Posterior vena cava (tissue), 2 donors: ENCODE data around the gene MBNL1. TPM values are rescaled to one million over a fixed set of nuclear protein-coding genes. Genes with fewer than 3 reads are reported as not detected.

Experiments used
- DNase-seq: peaks from one replicate; pipeline ENCODE4 v3.0.0-alpha.2; 2020; ENCODE audit warnings: low spot score
- intact Hi-C, 2 donors: fragments of 100-400 bp; cut with DNase I; formaldehyde crosslinking; loops; one replicate each; pipeline versions ENCODE4 v1.14.1 to v1.14.2; 2022 to 2023
- total RNA-seq, 2 donors: library from RNA; stranded (reverse); fragmentation: NEBNext Ultra II Directional; extraction: Animal tissue kit (Norgen Biotek cat#: 25700); gene quantifications; one replicate each; pipeline ENCODE4 v1.2.1, GENCODE V29; 2021
- donor health status: DM: yes; HTN: yes; CAD: no.
- donor health status: DM: yes; HTN: yes; CAD: no.

Gene MBNL1
- total RNA-seq, 2 donors from 2014 or later = 393 to 453 TPM

DNA sequence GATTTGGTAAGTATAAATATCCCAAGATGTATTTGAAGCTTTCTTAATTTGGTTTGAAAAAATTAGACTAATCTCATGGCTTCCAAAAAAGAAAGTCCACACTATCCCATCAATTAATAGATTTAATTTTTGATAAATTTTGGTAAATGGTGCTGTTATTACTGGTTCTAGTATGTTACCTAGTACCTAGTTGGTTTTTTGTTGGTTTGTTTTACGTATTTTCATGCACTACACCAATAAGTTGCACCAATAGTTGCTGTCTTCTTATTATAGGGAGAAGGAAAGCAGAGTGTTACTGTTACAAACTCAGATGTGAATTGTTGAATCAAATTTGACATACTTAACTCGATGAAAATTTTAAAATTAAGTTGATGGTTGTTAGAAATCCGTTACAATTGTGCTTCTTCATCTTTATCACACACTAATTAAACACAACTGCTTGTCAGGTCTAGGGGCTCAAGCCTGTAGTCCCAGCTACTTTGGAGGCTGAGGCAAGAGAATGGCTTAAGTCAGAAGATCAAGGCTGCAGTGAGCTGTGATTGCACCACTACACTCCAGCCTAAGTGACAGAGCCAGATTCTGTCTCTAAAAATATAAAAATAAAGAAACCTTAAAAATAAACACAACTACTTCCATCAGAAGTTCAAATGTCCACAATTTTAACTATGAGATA lies 23.1 kb upstream of the MBNL1 start:
- DNase-seq = no peak
- intact Hi-C loops = no loop called here

DNA sequence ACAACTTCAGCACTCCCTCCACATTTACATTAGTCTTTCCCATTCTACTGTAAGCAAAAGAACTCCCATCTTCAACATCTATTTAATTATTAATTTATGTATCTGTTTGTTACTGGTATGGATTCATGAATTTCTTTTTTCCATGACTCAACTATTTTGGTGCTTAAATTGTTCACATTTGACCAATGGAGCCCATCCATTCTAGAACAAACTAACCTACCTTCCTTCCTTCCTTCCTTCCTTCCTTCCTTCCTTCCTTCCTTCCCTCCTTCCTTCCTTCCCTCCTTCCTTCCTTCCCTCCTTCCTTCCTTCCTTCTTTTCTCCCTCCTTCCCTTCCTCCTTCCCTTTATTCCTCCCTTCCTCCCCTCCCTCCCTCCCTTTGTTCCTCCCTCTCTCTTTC lies 16.8 kb upstream of the MBNL1 start:
- DNase-seq = no peak
- intact Hi-C loops = no loop called here

DNA sequence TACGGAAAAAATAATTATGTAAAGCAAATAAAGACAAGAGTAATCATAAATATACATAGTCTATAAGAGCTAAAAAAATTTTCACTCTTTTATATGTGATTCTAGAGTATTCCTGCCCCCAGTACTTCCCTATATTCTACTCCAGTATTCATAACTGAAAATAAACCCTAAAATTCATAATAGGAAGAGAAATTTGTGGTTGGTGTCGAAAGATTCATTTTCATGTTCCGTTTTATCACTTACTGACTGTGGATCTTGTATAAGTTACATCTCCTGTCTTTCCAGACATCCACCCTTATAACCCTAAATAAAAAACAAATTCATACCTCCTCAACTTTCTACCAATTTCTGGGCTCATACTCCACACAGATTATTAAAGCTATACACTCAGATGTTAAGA lies 16.0 kb upstream of the MBNL1 start:
- no peak for DNase-seq
- intact Hi-C loops = no loop called here

DNA sequence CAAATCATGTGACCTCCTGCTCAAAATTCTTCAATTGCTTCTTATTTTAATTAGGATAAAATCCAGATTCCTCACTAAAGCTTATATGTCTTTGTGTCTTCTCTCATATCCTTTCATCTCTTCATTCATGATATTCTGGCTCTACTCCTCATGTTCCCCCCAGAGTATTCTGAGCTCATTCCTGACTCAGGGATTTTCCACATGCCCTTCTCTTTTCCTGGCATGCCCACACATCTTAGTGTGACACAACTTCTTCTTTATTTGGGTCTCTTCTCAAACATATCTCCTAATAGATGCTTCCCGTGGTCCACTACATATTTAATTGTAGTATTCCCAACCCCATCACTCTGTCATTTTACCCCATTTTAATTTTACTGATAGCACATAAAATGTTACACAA lies 15.2 kb upstream of the MBNL1 start:
- no peak for DNase-seq
- intact Hi-C loops = no loop called here

DNA sequence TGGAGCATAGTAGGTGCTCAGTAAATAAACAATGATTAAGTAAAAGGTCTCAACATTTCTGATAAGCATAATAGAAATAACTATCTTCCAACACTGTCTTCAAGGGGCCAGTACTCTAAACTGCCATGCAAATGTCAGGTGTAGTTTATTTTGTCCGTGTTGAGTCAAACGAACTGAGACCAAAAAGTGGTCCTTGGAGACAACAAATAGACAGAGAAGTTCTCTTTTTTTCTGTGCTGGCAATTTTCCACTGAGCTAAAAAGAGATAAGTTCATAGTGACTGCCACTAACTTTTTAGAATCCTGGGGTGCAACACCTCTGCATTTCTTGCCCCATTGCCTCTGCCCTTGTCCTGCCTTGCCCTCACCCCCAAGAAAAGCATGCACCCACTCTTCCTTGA lies 14.7 kb upstream of the MBNL1 start:
- no peak for DNase-seq
- intact Hi-C loops = no loop called here

DNA sequence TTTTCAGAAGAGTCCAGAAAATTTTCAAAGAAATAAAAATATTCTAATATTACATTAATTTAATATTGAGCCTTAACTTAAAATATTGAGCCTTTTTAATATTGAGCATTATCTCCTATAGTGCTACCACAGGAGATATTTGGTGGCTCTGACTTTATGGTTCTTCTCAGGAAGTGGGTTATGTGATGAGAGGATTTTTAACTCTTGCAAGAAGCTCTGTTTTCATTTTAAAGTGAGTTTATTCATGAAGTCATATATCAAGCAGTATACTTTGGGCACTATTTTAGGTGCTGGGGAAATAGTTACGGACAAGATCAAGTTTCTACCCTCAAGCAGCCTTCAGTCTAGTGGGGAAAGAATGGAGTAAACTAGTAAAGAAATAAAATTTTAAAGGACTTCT lies 13.4 kb upstream of the MBNL1 start:
- intact Hi-C loops = no loop called here
- DNase-seq = no peak

DNA sequence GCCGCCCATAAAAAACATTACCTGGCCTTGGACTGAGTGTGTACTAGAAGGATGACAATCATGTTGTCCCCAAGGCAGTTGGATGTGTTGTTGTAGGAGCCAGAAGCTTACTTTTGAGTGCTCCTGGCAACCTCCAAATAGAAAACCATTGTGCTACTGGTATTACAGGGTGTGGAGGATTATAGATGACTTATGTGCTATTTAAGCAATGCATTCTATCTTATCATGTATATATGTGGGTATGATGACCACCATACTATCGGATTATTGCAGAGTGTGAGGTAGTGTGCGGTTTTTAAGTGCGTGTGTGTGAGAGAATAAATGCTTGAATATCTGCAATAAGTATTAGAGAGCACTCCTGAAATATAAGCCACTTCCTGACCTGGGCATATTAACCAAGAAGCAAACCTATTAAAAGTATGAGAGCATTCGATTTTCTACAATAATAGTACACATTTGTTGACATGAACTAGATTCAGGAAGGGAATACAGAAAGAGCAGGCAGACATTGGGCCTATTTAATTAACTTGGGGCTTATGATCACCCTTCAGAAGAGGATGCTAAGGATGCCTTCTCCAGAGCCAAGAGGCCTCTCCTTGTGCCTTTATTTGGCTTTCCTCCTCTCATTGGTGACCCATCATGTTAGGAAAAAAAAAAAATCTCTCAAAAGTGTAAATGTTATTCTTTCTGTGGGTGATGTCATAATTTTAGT lies 11.7 kb upstream of the MBNL1 start:
- DNase-seq = no peak
- intact Hi-C loops = no loop called here

DNA sequence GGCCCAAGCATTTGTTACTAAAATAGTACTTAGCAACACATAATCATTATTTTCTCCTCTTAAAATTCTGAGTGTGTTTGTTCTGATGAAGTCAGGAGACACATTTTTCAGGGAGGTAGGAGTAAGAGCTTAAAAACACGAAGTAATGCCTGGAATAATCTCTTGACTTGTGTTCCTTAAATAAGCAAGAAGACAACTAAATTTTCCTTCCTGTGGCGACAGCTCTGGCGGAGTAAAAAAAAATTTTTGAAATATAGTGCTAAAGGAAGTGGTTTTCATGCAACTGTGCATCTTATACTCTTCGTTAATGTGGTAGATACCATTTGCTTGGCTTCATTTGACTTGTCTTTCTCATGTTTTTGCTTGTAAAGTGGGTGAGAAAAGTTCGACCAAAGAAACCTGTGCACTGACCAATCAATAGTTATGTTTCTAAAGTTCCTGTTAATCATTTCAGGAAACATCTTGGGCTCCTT lies 11.1 kb upstream of the MBNL1 start:
- DNase-seq = no peak
- intact Hi-C loops = no loop called here

DNA sequence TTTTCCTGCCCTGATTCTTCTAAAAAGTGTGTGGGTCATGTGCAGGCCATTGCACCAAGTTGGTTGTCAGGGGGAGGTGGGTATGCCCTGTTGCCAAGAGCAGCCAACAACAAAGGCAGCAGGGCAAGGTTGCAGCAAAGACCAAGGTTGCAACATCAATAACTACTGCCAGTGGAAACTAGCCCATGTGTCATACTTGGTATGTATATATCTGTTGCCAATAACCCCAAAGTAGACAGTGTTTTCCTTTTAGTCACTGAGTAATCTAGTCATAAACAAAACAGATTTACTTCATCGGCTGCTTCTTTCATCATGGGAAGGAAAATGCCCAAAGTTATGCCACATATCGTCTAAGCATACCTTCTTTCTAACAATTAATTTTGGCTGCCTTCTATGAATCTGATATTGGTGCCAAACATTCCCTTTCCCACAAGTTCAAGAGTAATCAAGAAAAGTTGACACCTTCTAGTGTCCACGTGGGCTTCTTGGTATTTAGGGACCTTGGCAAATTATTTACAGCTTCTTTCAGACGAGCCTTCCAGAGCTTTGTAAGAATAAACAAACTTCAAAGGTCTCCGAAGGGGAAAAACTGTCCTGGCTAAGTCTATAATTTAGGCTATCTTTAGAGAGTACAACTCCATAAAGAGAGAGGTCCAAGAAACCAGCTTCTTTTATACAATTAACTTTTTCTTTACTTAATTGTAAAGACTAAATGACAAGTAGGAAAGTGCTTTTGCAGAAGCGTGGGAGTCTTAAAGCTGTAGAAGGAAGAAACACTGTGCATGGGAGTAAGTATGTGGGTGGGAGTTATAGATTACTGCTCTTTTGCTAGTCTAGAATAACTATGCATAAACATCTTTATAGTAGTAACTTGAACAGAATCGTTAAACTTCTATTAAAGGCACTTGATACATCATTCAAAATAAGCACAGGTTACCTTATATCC lies 10.0 kb upstream of the MBNL1 start:
- intact Hi-C loops = no loop called here
- DNase-seq = peak; percentile 82

DNA sequence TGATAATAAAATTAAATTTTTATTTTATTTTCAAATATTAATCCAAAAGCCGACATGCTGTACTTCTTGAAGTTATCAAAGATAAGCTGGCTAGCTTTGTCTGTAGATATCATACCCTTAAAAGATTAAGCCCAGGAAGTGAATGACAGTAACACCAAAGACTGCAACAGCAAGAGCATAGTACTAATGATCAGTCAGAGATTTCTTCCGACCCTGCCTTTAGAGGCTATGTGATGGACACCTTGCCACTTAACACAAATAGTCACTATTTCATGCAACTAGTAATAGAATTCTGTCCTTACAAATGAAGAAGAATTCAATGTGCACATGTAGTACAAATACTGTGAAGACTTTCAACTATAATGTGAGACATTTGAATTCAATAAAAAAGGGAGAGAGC lies 9.3 kb upstream of the MBNL1 start:
- intact Hi-C loops = no loop called here
- no peak for DNase-seq

DNA sequence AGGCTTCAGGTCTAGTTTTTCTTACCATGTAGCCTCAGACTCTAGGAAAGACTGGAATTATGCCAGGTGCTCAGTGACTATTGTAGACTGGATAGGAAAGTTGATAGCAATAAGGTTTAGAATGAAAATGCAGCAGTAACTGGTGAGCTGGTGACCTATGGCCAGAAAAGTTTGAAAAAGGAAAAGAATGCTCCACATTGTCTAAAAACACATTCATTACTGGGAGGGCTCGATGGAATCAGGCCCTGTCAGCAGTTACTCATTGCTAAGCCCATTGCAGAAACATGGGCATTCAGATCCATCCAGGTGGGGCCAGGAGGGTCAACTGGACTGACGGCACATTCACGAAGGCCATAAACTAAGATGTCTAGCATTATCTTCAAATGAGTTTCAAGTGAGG lies 8.7 kb upstream of the MBNL1 start:
- intact Hi-C loops = loop anchor here (10.0 kb wide), 4 partner anchors 45 to 185 kb away; no protein-coding TSS in a partner anchor
- DNase-seq = no peak

DNA sequence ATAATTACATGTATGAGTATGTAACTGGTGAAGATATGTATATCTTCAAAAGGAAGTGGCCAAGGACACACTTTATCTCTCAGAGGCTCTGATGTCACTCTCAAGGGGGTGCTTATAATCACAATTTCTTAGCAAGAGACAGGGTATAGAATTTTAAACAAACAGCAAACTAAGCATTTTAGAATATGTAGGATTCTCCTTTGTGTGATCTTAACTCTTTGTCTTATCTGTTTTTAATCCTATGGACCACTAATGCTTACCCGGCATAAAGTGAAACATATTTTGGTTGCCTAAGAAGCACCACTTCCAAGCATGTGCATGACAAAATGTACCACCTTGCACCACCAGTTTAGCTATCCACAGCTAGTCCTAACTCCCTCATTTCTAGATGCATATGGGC lies 8.2 kb upstream of the MBNL1 start:
- intact Hi-C loops = loop anchor here (10.0 kb wide), 4 partner anchors 46 to 186 kb away; no protein-coding TSS in a partner anchor
- DNase-seq = no peak

DNA sequence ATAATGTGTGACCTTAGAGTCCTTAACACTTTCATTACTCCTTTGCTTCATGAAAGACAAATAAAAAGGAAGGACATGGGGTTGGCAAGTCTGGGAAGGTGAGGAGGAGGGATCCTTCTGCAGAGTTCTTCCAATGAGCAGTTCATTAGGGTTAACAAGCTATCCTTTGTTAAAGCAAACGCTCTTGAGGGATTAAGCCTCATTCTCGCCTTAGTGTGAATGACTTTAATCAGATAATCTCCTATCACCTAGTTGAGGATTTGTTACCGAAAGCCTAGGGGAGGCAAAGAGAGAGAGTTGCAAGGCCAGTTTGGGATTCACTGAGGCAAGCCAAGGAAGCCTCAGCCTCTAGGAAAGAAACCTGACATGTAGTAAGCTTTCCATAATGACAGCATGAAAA lies 7.4 kb upstream of the MBNL1 start:
- intact Hi-C loops = loop anchor here (10.0 kb wide), 4 partner anchors 47 to 187 kb away; no protein-coding TSS in a partner anchor

DNA sequence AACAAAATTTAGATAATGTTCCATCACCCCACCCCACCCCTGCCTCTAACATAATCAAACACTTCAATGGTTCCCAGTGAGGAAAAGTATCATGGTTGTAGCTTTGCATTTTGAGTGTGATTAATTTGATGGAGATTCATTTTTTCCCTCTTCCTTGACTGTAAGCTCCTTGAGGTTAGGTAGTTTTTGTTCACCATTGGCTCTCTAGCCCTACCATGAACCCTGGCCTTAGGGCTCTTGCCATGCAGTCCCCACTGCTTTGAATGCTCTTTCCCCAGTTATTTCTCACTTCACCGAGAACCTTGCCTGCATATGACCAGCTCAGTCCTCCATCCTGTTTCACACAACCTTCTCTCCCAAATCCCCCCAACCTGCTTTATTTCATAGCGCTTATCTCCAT lies 5.0 kb upstream of the MBNL1 start:
- no peak for DNase-seq
- intact Hi-C loops = loop anchor here (10.0 kb wide), 4 partner anchors 49 to 189 kb away; no protein-coding TSS in a partner anchor

More for the DNA sequence above, 7.4 kb upstream of the MBNL1 start:
- DNase-seq = no peak

DNA sequence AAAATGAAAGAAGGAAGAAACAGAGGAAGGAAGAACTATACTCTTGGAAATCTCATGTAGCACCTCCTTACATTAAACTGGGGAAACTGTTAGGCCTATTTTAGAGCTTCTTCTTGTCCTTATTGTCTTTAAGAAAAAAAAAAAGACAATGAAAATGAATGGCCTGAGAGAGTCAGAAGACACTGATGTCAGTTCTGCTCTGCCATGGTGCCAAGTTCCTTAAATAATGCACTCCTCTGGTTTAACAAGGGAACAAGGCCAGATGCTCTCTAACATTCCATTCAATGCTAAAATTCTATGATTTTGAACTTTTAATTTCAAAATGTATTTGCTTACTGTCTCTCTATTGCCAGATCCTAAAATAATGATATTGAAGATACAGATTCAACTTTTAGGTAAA lies 4.4 kb upstream of the MBNL1 start:
- intact Hi-C loops = loop anchor here (10.0 kb wide), 4 partner anchors 50 to 190 kb away; no protein-coding TSS in a partner anchor

DNA sequence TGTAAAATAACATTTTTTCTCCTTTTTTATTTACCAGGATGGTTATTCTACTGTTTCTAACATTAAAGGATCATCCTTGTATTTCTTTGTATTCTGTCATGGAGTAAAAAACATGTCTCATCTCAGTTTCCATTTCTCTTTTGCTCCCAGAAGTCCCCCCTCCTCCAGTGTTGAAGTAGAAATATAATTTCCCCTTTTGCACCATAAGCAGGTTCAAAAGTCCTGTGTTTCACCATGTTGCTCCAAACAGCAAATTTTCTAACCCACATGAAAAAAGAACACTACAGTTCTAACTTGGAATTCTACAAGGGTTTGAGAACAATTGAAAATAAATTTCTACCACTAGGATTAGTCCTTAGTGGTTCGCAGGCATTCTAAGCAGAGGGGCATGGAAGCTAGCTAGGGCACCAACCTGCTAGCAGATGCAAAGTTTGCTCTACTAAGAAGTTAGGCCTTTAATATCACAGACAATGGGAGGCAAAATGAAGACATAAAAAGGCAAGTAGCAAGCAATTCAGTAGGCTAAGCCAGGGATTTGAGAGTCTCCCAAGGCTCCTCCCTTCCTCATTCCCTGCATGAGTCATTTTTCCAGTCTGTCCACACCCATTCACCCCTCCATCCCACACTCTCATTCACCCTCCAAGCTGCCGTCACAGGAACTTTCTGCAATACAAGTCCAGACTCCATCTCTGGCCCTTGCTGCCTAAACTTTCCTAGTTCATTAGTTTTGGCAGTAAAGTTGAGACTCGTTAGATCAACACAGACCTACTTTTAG lies 2.3 kb upstream of the MBNL1 start:
- intact Hi-C loops = loop anchor here (10.0 kb wide), 4 partner anchors 52 to 192 kb away; no protein-coding TSS in a partner anchor

More for the DNA sequence above, 4.4 kb upstream of the MBNL1 start:
- DNase-seq = no peak

DNA sequence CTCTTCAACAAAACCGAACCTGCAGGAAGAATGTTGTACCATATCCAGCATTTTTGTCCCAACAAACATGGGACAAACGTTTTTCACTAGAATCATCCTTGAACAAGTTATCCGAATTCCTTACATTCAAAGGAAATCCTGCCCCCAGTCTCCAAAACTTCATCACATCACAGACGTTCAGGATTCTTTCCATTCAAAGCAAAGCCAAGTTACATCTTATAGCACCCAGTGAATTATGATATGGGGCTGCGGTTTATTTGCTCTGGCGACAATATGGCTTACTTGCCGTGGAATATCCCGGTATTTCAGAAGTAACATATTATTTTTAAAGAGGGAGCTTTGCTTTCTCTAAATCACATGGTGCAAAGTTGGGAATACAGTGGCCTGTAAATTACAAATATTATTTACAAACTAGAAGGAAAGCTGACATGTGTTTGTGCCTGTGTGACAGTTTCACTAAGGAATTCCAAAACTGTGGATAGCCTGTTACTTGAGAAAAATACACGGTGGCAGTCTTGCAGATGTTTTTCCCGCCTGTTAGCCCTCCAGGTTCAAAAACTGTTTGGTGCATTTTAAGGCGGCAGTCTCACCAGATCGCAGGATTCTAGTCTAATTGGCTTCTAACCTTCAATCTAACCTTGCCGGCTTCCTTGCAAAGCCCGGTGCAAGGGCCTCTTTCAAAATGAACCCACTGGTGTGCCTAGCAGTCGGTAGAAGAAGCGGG lies 736 bp upstream of the MBNL1 start:
- intact Hi-C loops = loop anchor here (10.0 kb wide), 4 partner anchors 53 to 193 kb away; no protein-coding TSS in a partner anchor
- DNase-seq = no peak

More for the DNA sequence above, 2.3 kb upstream of the MBNL1 start:
- DNase-seq = peak; percentile 87
